ENCODE measurements around the gene SUGP1.
"Not testable (repeated sequence)": the region's sequence is repeated elsewhere in the genome, so short reads cannot be mapped to it uniquely, and the experiment has no call there.

The SUGP1 gene

GRCh38 chr19:19356901-19357566 lies 36.7 kb upstream of the SUGP1 start:
- no peak for TF ChIP-seq CTCF (IDR thresholded peaks at IDR 0.05; ENCODE audit: control insufficient read depth, extremely low read depth, insufficient read depth)
- DNase-seq (ENCODE audit: low read depth) = no peak
- H3K4me3 ChIP-seq (ENCODE audit: low read depth, low read length) = no peak overlapping the region

- no peak overlapping the region for H3K4me3 ChIP-seq (ENCODE audit: low read depth, low read length)
- TF ChIP-seq CTCF (IDR thresholded peaks at IDR 0.05; ENCODE audit: control insufficient read depth, extremely low read depth, insufficient read depth) = no peak
- DNase-seq (ENCODE audit: low read depth) = no peak
Observed at GRCh38 chr19:19356500-19356899, 36.2 kb upstream of the SUGP1 start.

GRCh38 chr19:19355606-19356139 lies 35.4 kb upstream of the SUGP1 start:
- DNase-seq (ENCODE audit: low read depth) = no peak
- H3K4me3 ChIP-seq (ENCODE audit: low read depth, low read length) = no peak overlapping the region
- TF ChIP-seq CTCF (IDR thresholded peaks at IDR 0.05; ENCODE audit: control insufficient read depth, extremely low read depth, insufficient read depth) = no peak

- no peak overlapping the region for H3K4me3 ChIP-seq (ENCODE audit: low read depth, low read length)
- no peak for DNase-seq (ENCODE audit: low read depth)
- TF ChIP-seq CTCF (IDR thresholded peaks at IDR 0.05; ENCODE audit: control insufficient read depth, extremely low read depth, insufficient read depth) = no peak
Observed at GRCh38 chr19:19354932-19355331, 34.6 kb upstream of the SUGP1 start.

DNA sequence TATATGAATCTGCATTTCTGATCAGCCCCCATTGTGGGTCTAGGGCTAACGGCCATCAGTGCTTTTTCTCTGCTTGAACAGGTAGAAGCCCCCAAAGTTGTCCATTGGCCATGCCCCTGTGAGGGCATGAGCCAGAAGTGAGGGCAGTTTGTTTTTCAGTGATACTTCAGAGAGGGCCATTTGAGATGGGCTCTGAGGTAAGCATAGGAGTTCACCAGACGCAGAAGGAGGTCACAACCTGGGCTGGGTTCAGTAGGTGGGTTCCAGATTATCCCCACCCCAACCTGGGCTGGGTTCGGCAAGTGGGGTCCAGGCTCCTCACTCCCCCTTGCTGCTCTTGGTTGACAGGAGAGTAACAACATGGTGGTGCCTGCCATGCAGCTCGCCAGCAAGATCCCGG lies 33.7 kb upstream of the SUGP1 start:
- no peak overlapping the region for H3K4me3 ChIP-seq (ENCODE audit: low read depth, low read length)
- TF ChIP-seq CTCF (IDR thresholded peaks at IDR 0.05; ENCODE audit: control insufficient read depth, extremely low read depth, insufficient read depth) = no peak
- no peak for DNase-seq (ENCODE audit: low read depth)

DNA sequence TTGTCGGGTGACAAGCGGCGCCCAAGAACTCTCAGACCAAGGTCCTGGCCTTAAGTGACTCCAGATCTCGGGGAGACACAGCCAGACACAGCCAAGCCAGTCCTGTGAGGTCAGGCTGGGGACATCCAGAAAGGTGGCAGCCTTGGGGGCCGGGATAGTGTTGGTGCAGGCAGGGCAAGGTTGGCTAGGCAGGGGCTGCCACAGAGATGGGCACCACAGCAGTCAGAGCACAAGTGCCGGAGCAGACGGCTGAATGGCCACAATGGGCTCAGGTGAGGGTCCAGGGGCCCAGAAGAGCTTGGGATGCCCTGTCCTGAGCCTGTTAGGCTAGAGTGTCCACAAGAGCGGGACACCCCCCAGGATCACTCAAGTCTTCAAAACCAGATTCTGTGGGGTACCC lies 32.5 kb upstream of the SUGP1 start:
- no peak for TF ChIP-seq CTCF (IDR thresholded peaks at IDR 0.05; ENCODE audit: control insufficient read depth, extremely low read depth, insufficient read depth)
- H3K4me3 ChIP-seq (ENCODE audit: low read depth, low read length) = no peak overlapping the region
- DNase-seq (ENCODE audit: low read depth) = no peak

- H3K4me3 ChIP-seq (ENCODE audit: low read depth, low read length); DNase-seq (ENCODE audit: low read depth): not testable (repeated sequence)
Observed at GRCh38 chr19:19350756-19351155, 30.4 kb upstream of the SUGP1 start.

Data from LNCaP clone FGC (cell line).